Mesangial cell (primary cell): ENCODE data around the gene PDE4B. TPM values are rescaled to one million over a fixed set of nuclear protein-coding genes. Genes with fewer than 3 reads are reported as not detected.

Experiments used
- total RNA-seq: library from RNA; depleted of rRNA; stranded (reverse); fragments of >200 nt; gene quantifications from 2 replicates; pipeline ENCODE4 v1.2.3, GENCODE V29; 2015

The PDE4B gene
- under 0.01 and 0.33 TPM in 2 replicates for total RNA-seq

DNA sequence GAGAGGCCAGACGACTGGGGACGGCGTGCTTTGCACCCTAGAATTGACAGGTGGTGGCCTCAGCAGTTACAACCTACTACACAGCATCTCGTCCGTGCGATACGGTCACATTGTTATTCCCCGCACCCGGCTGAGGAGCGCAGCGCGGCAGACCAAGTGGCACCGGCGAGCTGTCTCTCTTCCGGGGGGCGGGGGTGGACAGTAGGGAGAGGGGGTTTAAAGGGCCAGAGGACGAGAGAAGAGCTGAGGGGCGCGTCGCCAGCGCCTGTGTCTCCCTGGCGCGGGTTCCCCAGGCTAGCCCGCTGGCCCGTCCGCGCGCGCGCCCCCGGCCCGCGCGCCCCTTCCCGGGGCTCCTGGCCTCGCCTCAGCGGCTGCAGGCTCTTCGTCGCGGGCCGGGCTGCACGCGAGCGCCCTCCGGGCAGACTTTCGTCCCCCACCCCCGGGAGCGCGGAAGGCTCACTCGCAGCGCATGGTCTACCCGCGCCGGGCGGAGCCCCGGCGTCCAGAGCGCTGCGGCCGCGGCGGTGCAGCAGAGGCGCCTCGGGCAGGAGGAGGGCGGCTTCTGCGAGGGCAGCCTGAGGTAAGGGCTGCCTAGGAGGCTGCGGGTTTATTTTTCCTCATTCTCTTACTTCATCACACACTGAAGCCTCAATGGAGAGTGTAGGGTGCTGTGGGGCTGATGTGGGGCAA is at the start of gene PDE4B:
PDE4B (plus strand) TSS at position 227 of the 690 bp plus-strand sequence.

